ENCODE measurements around the gene FAM83E.

The FAM83E gene

DNA sequence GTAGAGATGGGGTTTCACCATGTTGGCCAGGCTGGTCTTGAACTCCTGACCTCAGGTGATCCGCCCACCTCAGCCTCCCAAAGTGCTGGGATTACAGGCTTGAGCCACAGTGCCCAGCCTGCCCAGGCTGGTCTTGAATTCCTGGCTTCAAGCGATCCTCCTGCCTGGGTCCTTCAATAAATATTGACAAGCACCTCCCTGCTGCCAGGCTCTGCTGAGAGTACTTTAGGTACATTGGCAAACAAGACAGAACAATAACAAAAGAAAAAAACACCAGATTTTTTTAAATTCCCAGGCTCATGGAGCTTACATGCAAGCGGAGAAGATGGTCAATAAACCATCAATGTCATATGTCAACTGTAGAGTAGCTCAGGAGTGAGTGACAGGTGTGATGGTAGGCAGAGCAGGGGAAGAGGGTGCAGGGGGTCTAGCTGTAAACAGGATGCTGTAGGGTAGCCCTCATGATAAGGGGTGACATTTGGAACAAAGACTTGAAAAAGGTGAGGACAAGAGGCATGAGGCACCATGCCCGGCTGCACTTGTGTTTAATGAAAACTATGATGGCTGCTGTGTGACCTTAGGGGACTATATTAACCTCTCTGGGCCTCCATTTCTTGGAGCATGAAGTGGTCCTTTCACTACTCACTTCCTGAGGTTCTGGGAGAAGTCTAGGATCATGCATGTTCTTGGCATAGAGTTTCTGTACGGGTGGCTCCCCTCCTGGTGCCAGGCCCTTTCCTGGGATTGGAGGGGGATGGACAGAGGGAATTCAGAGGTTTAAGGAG lies 43.3 kb downstream of the FAM83E start:
- no peak for DNase-seq

DNA sequence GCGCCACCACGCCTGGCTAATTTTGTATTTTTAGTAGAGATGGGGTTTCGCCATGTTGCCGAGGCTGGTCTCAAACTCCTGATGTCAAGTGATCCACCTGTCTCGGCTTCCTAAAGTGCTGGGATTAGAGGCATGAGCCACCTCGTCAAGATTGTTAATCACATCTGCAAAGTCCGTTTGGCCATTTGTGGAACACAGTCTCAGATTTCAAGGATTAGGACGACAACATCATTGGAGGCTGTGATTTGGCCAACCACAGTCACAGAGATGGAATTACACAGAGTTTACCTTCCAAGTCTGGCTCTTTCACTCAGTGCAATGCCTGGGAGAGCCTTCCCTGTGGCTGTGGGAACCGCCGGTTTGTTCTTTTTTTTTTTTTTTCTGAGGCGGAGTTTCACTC lies 45.1 kb downstream of the FAM83E start:
- no peak for DNase-seq

DNA sequence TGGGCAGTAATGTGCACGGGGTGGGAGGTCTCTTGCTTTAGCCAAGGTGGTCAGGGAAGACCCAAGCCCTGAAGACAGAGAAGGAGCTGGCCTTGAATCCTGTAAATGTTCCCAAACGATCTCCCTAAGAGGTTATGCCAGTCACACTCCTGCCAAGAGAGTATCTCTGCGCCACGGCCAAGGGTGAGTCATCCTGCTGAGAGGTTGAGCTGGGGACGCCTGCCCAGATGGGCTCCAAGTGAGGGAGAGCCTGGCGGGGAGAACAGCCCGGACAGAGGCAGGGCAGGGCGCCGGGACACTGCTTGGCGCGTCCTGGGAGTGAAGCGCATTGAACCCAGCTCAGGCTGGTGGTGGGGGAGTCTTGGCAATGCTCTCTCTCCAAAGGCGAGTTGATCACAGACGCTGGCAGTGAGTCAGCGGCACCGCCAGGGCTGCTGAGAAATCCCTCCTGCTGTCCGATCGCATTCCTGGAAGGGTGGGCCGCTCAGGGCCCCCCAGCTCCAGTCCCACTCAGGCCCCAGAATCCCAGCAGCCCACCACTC lies 46.5 kb downstream of the FAM83E start:
- no peak for DNase-seq

DNA sequence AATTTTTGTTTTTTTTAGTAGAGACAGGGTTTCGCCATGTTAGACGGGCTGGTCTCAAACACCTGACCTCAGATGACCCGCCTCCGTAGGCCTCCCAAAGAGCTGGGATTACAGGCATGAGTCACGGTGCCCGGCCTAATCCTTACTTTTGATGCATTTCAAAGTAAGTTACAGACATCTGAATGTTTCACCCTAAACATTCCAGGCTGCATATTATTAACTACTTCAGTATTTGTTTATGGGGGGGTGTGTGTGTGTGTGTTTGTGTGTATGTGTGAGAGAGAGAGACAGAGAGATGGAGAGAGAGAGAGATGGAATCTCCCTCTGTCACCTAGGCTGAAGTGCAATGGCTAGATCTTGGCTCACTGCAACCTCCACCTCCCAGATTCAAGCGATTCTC lies 49.8 kb downstream of the FAM83E start:
- DNase-seq = no peak
